Neural cell (in vitro differentiated cells): ENCODE measurements around the gene PRR33. TPM values are rescaled to one million over a fixed set of nuclear protein-coding genes. Genes with fewer than 3 reads are reported as not detected.

ENCODE experiments used
- H2AFZ ChIP-seq: fragments of 200-600, 300-800 bp; sonication (generic), shearing (Covaris generic); 2 replicates; pipeline ENCODE4 v1.6.0; 2014; ENCODE audit warnings: low read depth, mild to moderate bottlenecking, antibody characterized with exemption, low read length, moderate library complexity
- H3F3A ChIP-seq: fragments of 200-600 bp; shearing (Covaris generic); 2 replicates; pipeline ENCODE4 v1.6.1; 2016; ENCODE audit warnings: mild to moderate bottlenecking, moderate library complexity, mixed read lengths, antibody characterized with exemption, low read length; ENCODE audit not compliant: insufficient read depth, poor library complexity, severe bottlenecking
- H3K27ac ChIP-seq: fragments of 200-600, 300-800 bp; sonication (generic), shearing (Covaris generic); 2 replicates; pipeline ENCODE4 v1.5.1; 2014; ENCODE audit warnings: mild to moderate bottlenecking, low read length, moderate library complexity
- H3K27me3 ChIP-seq: fragments of 300-800, 200-600 bp; sonication (generic), shearing (Covaris generic); 2 replicates; pipeline ENCODE4 v1.6.0; 2014; ENCODE audit warnings: mild to moderate bottlenecking, low read depth, low read length, moderate library complexity; ENCODE audit not compliant: insufficient read depth
- H3K36me3 ChIP-seq: fragments of 300-800, 200-600 bp; sonication (generic), shearing (Covaris generic); 2 replicates; pipeline ENCODE4 v1.5.1; 2014; ENCODE audit warnings: mild to moderate bottlenecking, antibody characterized with exemption, low read length, moderate library complexity; ENCODE audit not compliant: insufficient read depth
- H3K4me2 ChIP-seq: fragments of 300-800, 200-600 bp; sonication (generic), shearing (Covaris generic); 2 replicates; pipeline ENCODE4 v1.6.0; 2014; ENCODE audit warnings: mild to moderate bottlenecking, low read length
- H3K4me3 ChIP-seq: fragments of 300-800, 200-600 bp; sonication (generic), shearing (Covaris generic); 2 replicates; pipeline ENCODE4 v1.5.1; 2014; ENCODE audit warnings: mild to moderate bottlenecking, low read length, moderate library complexity
- H3K79me2 ChIP-seq: fragments of 200-600 bp; shearing (Covaris generic); replicated peaks from 2 replicates; pipeline ENCODE4 v1.6.0; 2014; ENCODE audit warnings: mild to moderate bottlenecking, low read length, moderate library complexity; ENCODE audit not compliant: insufficient read depth
- H3K9ac ChIP-seq: fragments of 300-800, 200-600 bp; sonication (generic), shearing (Covaris generic); 2 replicates; pipeline ENCODE4 v1.6.1; 2016; ENCODE audit warnings: mild to moderate bottlenecking, low read length, mixed read lengths
- H3K9me2 ChIP-seq: fragments of 200-600 bp; shearing (Covaris generic); 2 replicates; pipeline ENCODE4 v1.6.1; 2016; ENCODE audit warnings: mild to moderate bottlenecking, low read length, mixed read lengths; ENCODE audit not compliant: insufficient read depth
- H3K9me3 ChIP-seq: fragments of 200-600, 300-800 bp; sonication (generic), shearing (Covaris generic); 2 replicates; pipeline ENCODE4 v1.6.1; 2016; ENCODE audit warnings: mild to moderate bottlenecking, mixed run types, low read length, moderate library complexity, mixed read lengths
- H4K20me1 ChIP-seq: fragments of 200-600 bp; shearing (Covaris generic); 2 replicates; pipeline ENCODE4 v1.6.1; 2016; ENCODE audit warnings: mild to moderate bottlenecking, mixed run types; ENCODE audit not compliant: insufficient read depth
- EP300 ChIP-seq: fragments of 450-650 bp; conservative IDR thresholded peaks from 2 replicates; pipeline ENCODE4 v1.6.1; 2014; ENCODE audit warnings: antibody characterized with exemption, mild to moderate bottlenecking, moderate library complexity; ENCODE audit not compliant: poor library complexity, severe bottlenecking
- EZH2 ChIP-seq: fragments of 200-600, 300-800 bp; shearing (Covaris generic), sonication (generic); IDR thresholded peaks from 2 replicates; pipeline ENCODE4 v1.6.1; 2014; ENCODE audit warnings: antibody characterized with exemption, low read length, borderline replicate concordance, mild to moderate bottlenecking; ENCODE audit not compliant: insufficient read depth, poor library complexity, severe bottlenecking
- MXI1 ChIP-seq: fragments of 450-650 bp; conservative IDR thresholded peaks from 2 replicates; pipeline ENCODE4 v1.6.1; 2014; ENCODE audit warnings: antibody characterized with exemption, mild to moderate bottlenecking; ENCODE audit not compliant: poor library complexity, severe bottlenecking
- POLR2AphosphoS5 ChIP-seq: IDR thresholded peaks from 2 replicates; pipeline ENCODE4 v1.6.1; 2012
- RAD21 ChIP-seq: fragments of 450-650 bp; conservative IDR thresholded peaks from 2 replicates; pipeline ENCODE4 v1.6.1; 2014; ENCODE audit warnings: antibody characterized with exemption, mild to moderate bottlenecking, moderate library complexity
- SMC3 ChIP-seq: fragments of 450-650 bp; conservative IDR thresholded peaks from 2 replicates; pipeline ENCODE4 v1.6.1; 2014; ENCODE audit warnings: antibody characterized with exemption, mild to moderate bottlenecking, moderate library complexity; ENCODE audit not compliant: poor library complexity
- TAF1 ChIP-seq: IDR thresholded peaks from 2 replicates; pipeline ENCODE4 v1.6.1; 2012; ENCODE audit warnings: low read depth
- polyA plus RNA-seq: library from polyadenylated mRNA; depleted of rRNA; stranded (reverse); fragments of >200 nt; gene quantifications from 2 replicates; pipeline ENCODE4 v1.2.3, GENCODE V29; 2014
- TF ChIP-seq, protein P1 (sequence below): IDR thresholded peaks from 2 replicates; pipeline ENCODE4 v1.6.1; 2012; ENCODE audit warnings: borderline replicate concordance
- TF ChIP-seq, protein P2 (sequence below): fragments of 450-650 bp; IDR thresholded peaks from 2 replicates; pipeline ENCODE4 v1.5.1; 2014; ENCODE audit warnings: antibody characterized with exemption, mild to moderate bottlenecking, moderate library complexity; ENCODE audit not compliant: poor library complexity, severe bottlenecking

PRR33 gene
- polyA plus RNA-seq, 1 donor from 2014 or later: not detected

DNA sequence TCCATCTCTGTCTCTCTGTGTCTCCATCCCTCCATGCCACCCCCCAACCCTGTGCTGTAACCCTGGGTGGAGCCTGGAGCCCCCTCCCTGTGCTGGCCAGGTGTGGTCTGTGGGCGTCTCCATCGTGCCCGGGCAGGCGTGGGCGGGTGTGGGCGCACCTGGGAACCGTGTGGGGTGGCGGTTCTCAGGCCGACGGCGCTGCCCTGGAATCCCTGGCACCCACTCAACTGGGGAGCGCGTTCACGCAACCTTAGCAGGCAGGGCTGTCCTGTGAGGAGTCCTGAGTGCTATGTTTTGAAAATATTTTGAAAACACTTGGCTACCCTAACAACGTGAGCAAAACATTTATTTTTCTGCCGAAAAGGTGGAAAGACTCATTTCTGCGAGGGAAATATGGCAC lies 32.5 kb upstream of the PRR33 start:
- H3K36me3 ChIP-seq: no peaks in the 10 kb centered on the region

DNA sequence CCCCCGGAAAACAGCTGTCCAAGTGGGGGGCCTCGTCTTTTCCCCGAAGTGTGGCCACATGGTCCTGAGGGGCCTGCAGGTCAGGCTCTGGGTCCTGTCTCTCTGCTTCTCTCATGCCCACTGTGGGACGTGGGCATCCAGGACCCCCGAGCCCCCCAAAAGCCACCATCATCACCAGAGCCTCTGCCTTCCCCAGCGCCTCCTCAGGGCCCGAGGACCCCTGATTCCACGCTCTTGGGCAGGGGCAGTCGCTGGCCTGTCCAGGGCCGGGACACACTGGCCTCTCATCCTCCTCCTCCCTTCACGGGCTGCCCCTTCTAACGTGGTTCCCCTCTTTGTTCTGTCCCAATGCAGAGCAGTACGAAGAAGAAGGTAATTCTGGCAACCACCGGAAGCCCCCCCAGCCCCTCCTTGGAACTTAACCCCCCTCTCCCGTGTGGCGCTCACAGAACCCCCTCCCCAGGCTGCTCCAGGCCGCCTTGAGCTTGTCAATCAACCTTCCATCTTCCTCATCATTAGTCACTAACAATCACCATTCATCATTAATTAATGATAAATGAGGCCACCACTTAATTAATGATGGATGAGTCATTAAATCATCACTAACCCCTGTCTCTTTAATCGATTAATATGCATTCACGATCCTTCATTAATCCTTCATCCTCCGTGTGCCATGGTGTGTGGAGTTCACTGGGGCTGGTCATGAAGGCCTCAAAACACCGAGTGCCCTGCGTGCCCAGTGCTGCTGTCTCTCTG lies 31.7 kb upstream of the PRR33 start:
- Histone ChIP-seq H3K27me3 (no peaks in the 10 kb centered on the region), H3K36me3 (no peaks in the 10 kb centered on the region), H3K9me3 (no peaks in the 10 kb centered on the region), H3K79me2 (no peaks in the 10 kb centered on the region), H3K9ac (no peak overlapping the region), H3F3A (no peaks in the 10 kb centered on the region), H2AFZ (no peak overlapping the region), H3K27ac (no peak overlapping the region), H4K20me1 (no peaks in the 10 kb centered on the region), H3K9me2 (no peaks in the 10 kb centered on the region), H3K4me2 (no peak overlapping the region), H3K4me3 (no peak overlapping the region)
- TF ChIP-seq SMC3: no peak
- TF ChIP-seq, protein P1, sequence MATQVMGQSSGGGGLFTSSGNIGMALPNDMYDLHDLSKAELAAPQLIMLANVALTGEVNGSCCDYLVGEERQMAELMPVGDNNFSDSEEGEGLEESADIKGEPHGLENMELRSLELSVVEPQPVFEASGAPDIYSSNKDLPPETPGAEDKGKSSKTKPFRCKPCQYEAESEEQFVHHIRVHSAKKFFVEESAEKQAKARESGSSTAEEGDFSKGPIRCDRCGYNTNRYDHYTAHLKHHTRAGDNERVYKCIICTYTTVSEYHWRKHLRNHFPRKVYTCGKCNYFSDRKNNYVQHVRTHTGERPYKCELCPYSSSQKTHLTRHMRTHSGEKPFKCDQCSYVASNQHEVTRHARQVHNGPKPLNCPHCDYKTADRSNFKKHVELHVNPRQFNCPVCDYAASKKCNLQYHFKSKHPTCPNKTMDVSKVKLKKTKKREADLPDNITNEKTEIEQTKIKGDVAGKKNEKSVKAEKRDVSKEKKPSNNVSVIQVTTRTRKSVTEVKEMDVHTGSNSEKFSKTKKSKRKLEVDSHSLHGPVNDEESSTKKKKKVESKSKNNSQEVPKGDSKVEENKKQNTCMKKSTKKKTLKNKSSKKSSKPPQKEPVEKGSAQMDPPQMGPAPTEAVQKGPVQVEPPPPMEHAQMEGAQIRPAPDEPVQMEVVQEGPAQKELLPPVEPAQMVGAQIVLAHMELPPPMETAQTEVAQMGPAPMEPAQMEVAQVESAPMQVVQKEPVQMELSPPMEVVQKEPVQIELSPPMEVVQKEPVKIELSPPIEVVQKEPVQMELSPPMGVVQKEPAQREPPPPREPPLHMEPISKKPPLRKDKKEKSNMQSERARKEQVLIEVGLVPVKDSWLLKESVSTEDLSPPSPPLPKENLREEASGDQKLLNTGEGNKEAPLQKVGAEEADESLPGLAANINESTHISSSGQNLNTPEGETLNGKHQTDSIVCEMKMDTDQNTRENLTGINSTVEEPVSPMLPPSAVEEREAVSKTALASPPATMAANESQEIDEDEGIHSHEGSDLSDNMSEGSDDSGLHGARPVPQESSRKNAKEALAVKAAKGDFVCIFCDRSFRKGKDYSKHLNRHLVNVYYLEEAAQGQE: no peak
- no peak for TF ChIP-seq POLR2AphosphoS5
- TF ChIP-seq EZH2: no peak
- no peak for TF ChIP-seq TAF1
- no peak for TF ChIP-seq RAD21
- TF ChIP-seq, protein P2, sequence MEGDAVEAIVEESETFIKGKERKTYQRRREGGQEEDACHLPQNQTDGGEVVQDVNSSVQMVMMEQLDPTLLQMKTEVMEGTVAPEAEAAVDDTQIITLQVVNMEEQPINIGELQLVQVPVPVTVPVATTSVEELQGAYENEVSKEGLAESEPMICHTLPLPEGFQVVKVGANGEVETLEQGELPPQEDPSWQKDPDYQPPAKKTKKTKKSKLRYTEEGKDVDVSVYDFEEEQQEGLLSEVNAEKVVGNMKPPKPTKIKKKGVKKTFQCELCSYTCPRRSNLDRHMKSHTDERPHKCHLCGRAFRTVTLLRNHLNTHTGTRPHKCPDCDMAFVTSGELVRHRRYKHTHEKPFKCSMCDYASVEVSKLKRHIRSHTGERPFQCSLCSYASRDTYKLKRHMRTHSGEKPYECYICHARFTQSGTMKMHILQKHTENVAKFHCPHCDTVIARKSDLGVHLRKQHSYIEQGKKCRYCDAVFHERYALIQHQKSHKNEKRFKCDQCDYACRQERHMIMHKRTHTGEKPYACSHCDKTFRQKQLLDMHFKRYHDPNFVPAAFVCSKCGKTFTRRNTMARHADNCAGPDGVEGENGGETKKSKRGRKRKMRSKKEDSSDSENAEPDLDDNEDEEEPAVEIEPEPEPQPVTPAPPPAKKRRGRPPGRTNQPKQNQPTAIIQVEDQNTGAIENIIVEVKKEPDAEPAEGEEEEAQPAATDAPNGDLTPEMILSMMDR: no peak
- no peak for TF ChIP-seq MXI1
- no peak for TF ChIP-seq EP300

More for the DNA sequence above, 32.5 kb upstream of the PRR33 start:
- no peaks in the 10 kb centered on the region for H4K20me1 ChIP-seq
- H3K27ac ChIP-seq: no peak overlapping the region
- H3K9me3 ChIP-seq: no peaks in the 10 kb centered on the region
- no peak for TF ChIP-seq RAD21
- TF ChIP-seq, protein P1: no peak
- TF ChIP-seq EP300: no peak
- no peak for TF ChIP-seq POLR2AphosphoS5
- TF ChIP-seq TAF1: no peak
- no peak for TF ChIP-seq EZH2
- no peak for TF ChIP-seq MXI1
- H3K27me3 ChIP-seq: no peaks in the 10 kb centered on the region
- no peak overlapping the region for H3K9ac ChIP-seq
- H3F3A ChIP-seq: no peaks in the 10 kb centered on the region
- no peaks in the 10 kb centered on the region for H3K79me2 ChIP-seq
- H3K4me3 ChIP-seq: no peak overlapping the region
- no peak overlapping the region for H2AFZ ChIP-seq
- H3K9me2 ChIP-seq: no peaks in the 10 kb centered on the region
- H3K4me2 ChIP-seq: no peak overlapping the region
